ENCODE data around the gene ITPR2.

The ITPR2 gene

GRCh38 chr12:26651566-26652188 lies 181.3 kb downstream of the ITPR2 start:
- ChIA-PET POLR2A (no interaction called here), CTCF (interaction anchor here (0.6 to 1.8 kb wide), 10 partner anchors 10 to 560 kb away, joined by 3 to 7 read pairs (median 3); no protein-coding TSS in a partner anchor)
- DNase-seq (ENCODE audit: extremely low spot score) = peak; percentile 37
- TF ChIP-seq CTCF (IDR thresholded peaks at IDR 0.05; ENCODE audit: control extremely low read depth, extremely low read depth, low read depth, missing control alignments) = peak; percentile 42

- POLR2A ChIA-PET = no interaction called here
- TF ChIP-seq CTCF (IDR thresholded peaks at IDR 0.05; ENCODE audit: control extremely low read depth, extremely low read depth, low read depth, missing control alignments) = no peak
- no peak for DNase-seq (ENCODE audit: extremely low spot score)
- CTCF ChIA-PET = interaction anchor here (0.6 to 1.8 kb wide), 5 partner anchors 10 to 553 kb away, joined by 3 to 7 read pairs (median 3); no protein-coding TSS in a partner anchor
These were observed 182.0 kb downstream of the ITPR2 start for GRCh38 chr12:26651036-26651435.

- no peak for DNase-seq (ENCODE audit: extremely low spot score)
- ChIA-PET POLR2A (no interaction called here), CTCF (interaction anchor here (2.0 kb wide), 1 partner anchor 10 kb away, joined by 5 read pairs; no protein-coding TSS in a partner anchor)
- no peak for TF ChIP-seq CTCF (IDR thresholded peaks at IDR 0.05; ENCODE audit: control extremely low read depth, extremely low read depth, low read depth, missing control alignments)
These were observed 184.0 kb downstream of the ITPR2 start for GRCh38 chr12:26648999-26649398.

- DNase-seq (ENCODE audit: extremely low spot score) = no peak
- ChIA-PET POLR2A (no interaction called here), CTCF (interaction anchor here (2.0 kb wide), 1 partner anchor 9 kb away, joined by 5 read pairs; no protein-coding TSS in a partner anchor)
- no peak for TF ChIP-seq CTCF (IDR thresholded peaks at IDR 0.05; ENCODE audit: control extremely low read depth, extremely low read depth, low read depth, missing control alignments)
These were observed 184.4 kb downstream of the ITPR2 start for GRCh38 chr12:26648584-26648983.

- ChIA-PET POLR2A (no interaction called here), CTCF (interaction anchor here (1.2 to 2.0 kb wide), 3 partner anchors 9 to 55 kb away, joined by 3 to 5 read pairs (median 3); no protein-coding TSS in a partner anchor)
- no peak for DNase-seq (ENCODE audit: extremely low spot score)
- TF ChIP-seq CTCF (IDR thresholded peaks at IDR 0.05; ENCODE audit: control extremely low read depth, extremely low read depth, low read depth, missing control alignments) = no peak
These were observed 184.9 kb downstream of the ITPR2 start for GRCh38 chr12:26648066-26648465.

- no peak for DNase-seq (ENCODE audit: extremely low spot score)
- POLR2A ChIA-PET = no interaction called here
- no peak for TF ChIP-seq CTCF (IDR thresholded peaks at IDR 0.05; ENCODE audit: control extremely low read depth, extremely low read depth, low read depth, missing control alignments)
- CTCF ChIA-PET = interaction anchor here (1.2 to 1.4 kb wide), 2 partner anchors 10 to 54 kb away, joined by 3 read pairs; no protein-coding TSS in a partner anchor
These were observed 185.9 kb downstream of the ITPR2 start for GRCh38 chr12:26647088-26647487.

All from GM10248 (cell line).